Fibroblast of skin of left quadriceps (primary cell): ENCODE data around the gene MS4A18.
"Not testable (repeated sequence)": the region's sequence is repeated elsewhere in the genome, so short reads cannot be mapped to it uniquely, and the experiment has no call there.

Experiments used
- DNase-seq, 2 experiments: peaks; one replicate each; pipeline ENCODE4 v3.0.0-alpha.2; 2013; ENCODE audit warnings: low read depth in 2 of 2

MS4A18 gene

GRCh38 chr11:60739114-60739513 is 14.6 kb downstream of the MS4A18 start:
- DNase-seq = no peak

GRCh38 chr11:60740573-60740972 is 16.1 kb downstream of the MS4A18 start:
- DNase-seq = no peak

GRCh38 chr11:60741421-60741820 is 16.9 kb downstream of the MS4A18 start:
- DNase-seq = no peak

GRCh38 chr11:60743058-60743457 is 18.5 kb downstream of the MS4A18 start:
- no peak for DNase-seq

GRCh38 chr11:60744114-60744513 is 19.6 kb downstream of the MS4A18 start:
- DNase-seq = no peak

GRCh38 chr11:60747359-60747873 is 22.9 kb downstream of the MS4A18 start:
- DNase-seq = no peak

- no peak for DNase-seq
These were observed 23.7 kb downstream of the MS4A18 start for GRCh38 chr11:60748225-60748624.

- no peak for DNase-seq
These were observed 24.3 kb downstream of the MS4A18 start for GRCh38 chr11:60748821-60749220.

GRCh38 chr11:60750911-60751310 is 26.4 kb downstream of the MS4A18 start:
- no peak for DNase-seq

GRCh38 chr11:60753309-60753708 is 28.8 kb downstream of the MS4A18 start:
- no peak for DNase-seq

GRCh38 chr11:60754887-60755286 is 30.4 kb downstream of the MS4A18 start:
- no peak for DNase-seq

GRCh38 chr11:60756307-60757032 is 31.9 kb downstream of the MS4A18 start, which contains the start of gene MS4A15:
MS4A15 (plus strand) TSS chr11:60756867; CDS start chr11:60763734, 6,867 bp downstream.
- DNase-seq = no peak

GRCh38 chr11:60757231-60757800 is 32.8 kb downstream of the MS4A18 start:
- DNase-seq = no peak

GRCh38 chr11:60758671-60759070 is 34.2 kb downstream of the MS4A18 start:
- not testable (repeated sequence) for DNase-seq

GRCh38 chr11:60759438-60760225 is 35.1 kb downstream of the MS4A18 start:
- not testable (repeated sequence) for DNase-seq

GRCh38 chr11:60761436-60762190 is 37.1 kb downstream of the MS4A18 start:
- no peak for DNase-seq

GRCh38 chr11:60762851-60763691 is 38.6 kb downstream of the MS4A18 start:
- no peak for DNase-seq

GRCh38 chr11:60763692-60764369 is 39.3 kb downstream of the MS4A18 start:
- DNase-seq = no peak

- no peak for DNase-seq
These were observed 40.4 kb downstream of the MS4A18 start for GRCh38 chr11:60764879-60765278.

- DNase-seq = no peak
These were observed 40.8 kb downstream of the MS4A18 start for GRCh38 chr11:60765355-60765754.
